ENCODE data around the gene TMED4.
"Not testable (repeated sequence)": the region's sequence is repeated elsewhere in the genome, so short reads cannot be mapped to it uniquely, and the experiment has no call there.

TMED4 gene

GRCh38 chr7:44599222-44599621 lies 17.2 kb upstream of the TMED4 start:
- TF ChIP-seq POLR2A (IDR thresholded peaks at IDR 0.05; ENCODE audit: low read depth, low read length), result no peak
- no peak for TF ChIP-seq POU2F2 (IDR thresholded peaks at IDR 0.05; ENCODE audit: low read depth, low read length)
- TF ChIP-seq TAF1 (IDR thresholded peaks at IDR 0.05; ENCODE audit: low read depth, low read length), result no peak
- no peak for TF ChIP-seq SPI1 (IDR thresholded peaks at IDR 0.05; ENCODE audit: low read depth, low read length)
- TF ChIP-seq PAX5 (IDR thresholded peaks at IDR 0.05; ENCODE audit: insufficient read depth, low read length, severe bottlenecking), result no peak
- TF ChIP-seq POLR2AphosphoS5 (IDR thresholded peaks at IDR 0.05; ENCODE audit: low read depth, low read length), result no peak
- DNase-seq (ENCODE audit: insufficient read length, low spot score) (no peak), FAIRE-seq (no peak)

GRCh38 chr7:44597181-44597580 lies 15.2 kb upstream of the TMED4 start:
- DNase-seq (ENCODE audit: insufficient read length, low spot score); FAIRE-seq: not testable (repeated sequence)

- DNase-seq (ENCODE audit: insufficient read length, low spot score) (no peak), FAIRE-seq (no peak)
- no peak for TF ChIP-seq PAX5 (IDR thresholded peaks at IDR 0.05; ENCODE audit: insufficient read depth, low read length, severe bottlenecking)
- TF ChIP-seq SPI1 (IDR thresholded peaks at IDR 0.05; ENCODE audit: low read depth, low read length), result no peak
- no peak for TF ChIP-seq POLR2A (IDR thresholded peaks at IDR 0.05; ENCODE audit: low read depth, low read length)
- no peak for TF ChIP-seq TAF1 (IDR thresholded peaks at IDR 0.05; ENCODE audit: low read depth, low read length)
Measured at GRCh38 chr7:44595934-44596635, 14.1 kb upstream of the TMED4 start.

- DNase-seq (ENCODE audit: insufficient read length, low spot score), result no peak
- no peak for TF ChIP-seq PAX5 (IDR thresholded peaks at IDR 0.05; ENCODE audit: insufficient read depth, low read length, severe bottlenecking)
- TF ChIP-seq POU2F2 (IDR thresholded peaks at IDR 0.05; ENCODE audit: low read depth, low read length), result no peak
- TF ChIP-seq POLR2AphosphoS5 (IDR thresholded peaks at IDR 0.05; ENCODE audit: low read depth, low read length), result no peak
- no peak for TF ChIP-seq SPI1 (IDR thresholded peaks at IDR 0.05; ENCODE audit: low read depth, low read length)
- TF ChIP-seq POLR2A (IDR thresholded peaks at IDR 0.05; ENCODE audit: low read depth, low read length), result no peak
- TF ChIP-seq TAF1 (IDR thresholded peaks at IDR 0.05; ENCODE audit: low read depth, low read length), result no peak
- FAIRE-seq, result no peak
Measured at GRCh38 chr7:44590910-44591309, 8.9 kb upstream of the TMED4 start.

GRCh38 chr7:44587843-44588711 lies 6.0 kb upstream of the TMED4 start:
- no peak for DNase-seq (ENCODE audit: insufficient read length, low spot score)
- FAIRE-seq, result peak; percentile 87
- TF ChIP-seq PAX5 (IDR thresholded peaks at IDR 0.05; ENCODE audit: insufficient read depth, low read length, severe bottlenecking) (no peak), POLR2A (IDR thresholded peaks at IDR 0.05; ENCODE audit: low read depth, low read length) (no peak), POU2F2 (IDR thresholded peaks at IDR 0.05; ENCODE audit: low read depth, low read length) (no peak), TAF1 (IDR thresholded peaks at IDR 0.05; ENCODE audit: low read depth, low read length) (no peak), SPI1 (IDR thresholded peaks at IDR 0.05; ENCODE audit: low read depth, low read length) (no peak), POLR2AphosphoS5 (IDR thresholded peaks at IDR 0.05; ENCODE audit: low read depth, low read length) (no peak)

GRCh38 chr7:44583146-44583865 lies 1.3 kb upstream of the TMED4 start:
- no peak for FAIRE-seq
- no peak for DNase-seq (ENCODE audit: insufficient read length, low spot score)
- TF ChIP-seq PAX5 (IDR thresholded peaks at IDR 0.05; ENCODE audit: insufficient read depth, low read length, severe bottlenecking), result no peak
- TF ChIP-seq POLR2A (IDR thresholded peaks at IDR 0.05; ENCODE audit: low read depth, low read length), result no peak
- TF ChIP-seq TAF1 (IDR thresholded peaks at IDR 0.05; ENCODE audit: low read depth, low read length), result no peak
- no peak for TF ChIP-seq SPI1 (IDR thresholded peaks at IDR 0.05; ENCODE audit: low read depth, low read length)
- TF ChIP-seq POU2F2 (IDR thresholded peaks at IDR 0.05; ENCODE audit: low read depth, low read length), result no peak
- no peak for TF ChIP-seq POLR2AphosphoS5 (IDR thresholded peaks at IDR 0.05; ENCODE audit: low read depth, low read length)

- DNase-seq (ENCODE audit: insufficient read length, low spot score), result no peak
- peak; percentile 90 for FAIRE-seq
- TF ChIP-seq POLR2A (IDR thresholded peaks at IDR 0.05; ENCODE audit: low read depth, low read length) (no peak), POLR2AphosphoS5 (IDR thresholded peaks at IDR 0.05; ENCODE audit: low read depth, low read length) (peak; percentile 2; the same call in 1 of the 2 replicates), SPI1 (IDR thresholded peaks at IDR 0.05; ENCODE audit: low read depth, low read length) (no peak), POU2F2 (IDR thresholded peaks at IDR 0.05; ENCODE audit: low read depth, low read length) (no peak), TAF1 (IDR thresholded peaks at IDR 0.05; ENCODE audit: low read depth, low read length) (no peak), PAX5 (IDR thresholded peaks at IDR 0.05; ENCODE audit: insufficient read depth, low read length, severe bottlenecking) (no peak)
Measured at GRCh38 chr7:44580945-44581878, 819 bp downstream of the TMED4 start.

GRCh38 chr7:44576228-44576627 lies 5.8 kb downstream of the TMED4 start:
- no peak for DNase-seq (ENCODE audit: insufficient read length, low spot score)
- no peak for TF ChIP-seq TAF1 (IDR thresholded peaks at IDR 0.05; ENCODE audit: low read depth, low read length)
- TF ChIP-seq POLR2A (IDR thresholded peaks at IDR 0.05; ENCODE audit: low read depth, low read length), result no peak
- no peak for TF ChIP-seq PAX5 (IDR thresholded peaks at IDR 0.05; ENCODE audit: insufficient read depth, low read length, severe bottlenecking)
- no peak for TF ChIP-seq POU2F2 (IDR thresholded peaks at IDR 0.05; ENCODE audit: low read depth, low read length)
- no peak for TF ChIP-seq SPI1 (IDR thresholded peaks at IDR 0.05; ENCODE audit: low read depth, low read length)
- no peak for TF ChIP-seq POLR2AphosphoS5 (IDR thresholded peaks at IDR 0.05; ENCODE audit: low read depth, low read length)
- no peak for FAIRE-seq

Measured in GM12891 (cell line).